Measurements from ENCODE around the gene PRKAG3.

The PRKAG3 gene

GRCh38 chr2:218815649-218816048 lies 16.0 kb downstream of the PRKAG3 start:
- TF ChIP-seq POLR2AphosphoS5 (IDR thresholded peaks at IDR 0.05; ENCODE audit: low read depth, low read length) (no peak), REST (IDR thresholded peaks at IDR 0.05; ENCODE audit: insufficient read depth in 1 of 2, low read depth in 2 of 2, low read length in 2 of 2) (no peak), TAF1 (IDR thresholded peaks at IDR 0.05; ENCODE audit: borderline replicate concordance, insufficient read depth, low read length) (no peak), FOXP2 (optimal IDR thresholded peaks at IDR 0.05; ENCODE audit: borderline replicate concordance, extremely low read depth, extremely low read length, insufficient read depth) (no peak), SIN3A (IDR thresholded peaks at IDR 0.05; ENCODE audit: borderline replicate concordance, insufficient read depth, low read length) (no peak)

DNA sequence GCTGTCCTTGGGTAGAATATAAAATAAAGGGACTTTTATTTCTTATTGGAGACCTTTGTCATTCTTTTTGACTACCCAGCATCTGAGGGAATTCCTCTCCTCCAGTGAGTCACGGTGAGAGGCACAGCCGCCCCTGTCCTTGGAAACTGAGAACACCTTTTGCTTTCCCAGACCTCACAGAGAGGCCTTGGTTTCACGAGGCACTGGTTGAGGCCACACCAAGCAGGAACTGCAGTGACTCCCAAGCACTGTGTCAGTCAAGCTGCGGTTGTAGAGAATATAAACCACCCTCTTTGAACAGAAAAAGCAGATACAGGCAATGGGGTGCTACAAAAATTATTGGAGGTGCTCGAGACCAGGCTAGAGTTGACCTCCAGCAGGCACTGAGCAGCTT lies 16.4 kb downstream of the PRKAG3 start:
- no peak for TF ChIP-seq FOXP2 (optimal IDR thresholded peaks at IDR 0.05; ENCODE audit: borderline replicate concordance, extremely low read depth, extremely low read length, insufficient read depth)

- TF ChIP-seq REST (IDR thresholded peaks at IDR 0.05; ENCODE audit: insufficient read depth in 1 of 2, low read depth in 2 of 2, low read length in 2 of 2): no peak
- no peak for TF ChIP-seq FOXP2 (optimal IDR thresholded peaks at IDR 0.05; ENCODE audit: borderline replicate concordance, extremely low read depth, extremely low read length, insufficient read depth)
- no peak for TF ChIP-seq SIN3A (IDR thresholded peaks at IDR 0.05; ENCODE audit: borderline replicate concordance, insufficient read depth, low read length)
Observed at GRCh38 chr2:218814540-218815243, 16.9 kb downstream of the PRKAG3 start.

- TF ChIP-seq FOXP2 (optimal IDR thresholded peaks at IDR 0.05; ENCODE audit: borderline replicate concordance, extremely low read depth, extremely low read length, insufficient read depth): no peak
- no peak for TF ChIP-seq POLR2AphosphoS5 (IDR thresholded peaks at IDR 0.05; ENCODE audit: low read depth, low read length)
- no peak for TF ChIP-seq REST (IDR thresholded peaks at IDR 0.05; ENCODE audit: insufficient read depth in 1 of 2, low read depth in 2 of 2, low read length in 2 of 2)
- TF ChIP-seq SIN3A (IDR thresholded peaks at IDR 0.05; ENCODE audit: borderline replicate concordance, insufficient read depth, low read length): no peak
- TF ChIP-seq TAF1 (IDR thresholded peaks at IDR 0.05; ENCODE audit: borderline replicate concordance, insufficient read depth, low read length): no peak
Observed at GRCh38 chr2:218813771-218814460, 17.7 kb downstream of the PRKAG3 start.

GRCh38 chr2:218812861-218813260 lies 18.7 kb downstream of the PRKAG3 start:
- no peak for TF ChIP-seq SIN3A (IDR thresholded peaks at IDR 0.05; ENCODE audit: borderline replicate concordance, insufficient read depth, low read length)
- TF ChIP-seq TAF1 (IDR thresholded peaks at IDR 0.05; ENCODE audit: borderline replicate concordance, insufficient read depth, low read length): no peak
- no peak for TF ChIP-seq REST (IDR thresholded peaks at IDR 0.05; ENCODE audit: insufficient read depth in 1 of 2, low read depth in 2 of 2, low read length in 2 of 2)
- no peak for TF ChIP-seq FOXP2 (optimal IDR thresholded peaks at IDR 0.05; ENCODE audit: borderline replicate concordance, extremely low read depth, extremely low read length, insufficient read depth)
